Gastrocnemius medialis (tissue), 4 donors: Measurements from ENCODE around the gene C4B. TPM values are rescaled to one million over a fixed set of nuclear protein-coding genes. Genes with fewer than 3 reads are reported as not detected.
A peak's percentile ranks its signal among the peaks of the same experiment; 100 is the strongest.
"Not testable (repeated sequence)": the region's sequence is repeated elsewhere in the genome, so short reads cannot be mapped to it uniquely, and the experiment has no call there.

Source experiments
- ATAC-seq, 2 donors: fragments of 150-250 bp; one replicate each; pipeline ENCODE4 v1.9.1; 2016
- DNase-seq, 2 donors: peaks; one replicate each; pipeline ENCODE4 v3.0.0-alpha.2; 2019
- H3K27ac ChIP-seq, 4 donors: fragments of 200-600 bp; sonication (generic); 1 replicate in 1 of 4; 2 replicates in 3 of 4; pipeline ENCODE4 v1.5.1; 2016 to 2018; ENCODE audit warnings: mild to moderate bottlenecking in 2 of 4, moderate library complexity in 1 of 4
- H3K27me3 ChIP-seq, 3 donors: fragments of 200-600 bp; sonication (generic) in 2 of 3; 1 replicate in 1 of 3; 2 replicates in 2 of 3; pipeline versions ENCODE4 v1.5.1 to v1.6.0; 2016 to 2019; ENCODE audit warnings: mild to moderate bottlenecking in 1 of 3, moderate library complexity in 1 of 3
- H3K36me3 ChIP-seq, 2 donors: fragments of 200-600 bp; sonication (generic) in 1 of 2; one replicate each; pipeline ENCODE4 v1.5.1; 2017 to 2018
- H3K4me1 ChIP-seq, 2 donors: fragments of 200-600 bp; sonication (generic) in 1 of 2; one replicate each; pipeline ENCODE4 v1.5.1; 2016 to 2017; ENCODE audit warnings: mild to moderate bottlenecking in 2 of 2
- H3K4me3 ChIP-seq, 4 donors: fragments of 200-600 bp; sonication (generic) in 3 of 4; 1 replicate in 1 of 4; 2 replicates in 3 of 4; pipeline ENCODE4 v1.5.1; 2016 to 2019; ENCODE audit warnings: mild to moderate bottlenecking in 2 of 4
- H3K9me3 ChIP-seq, 3 donors: fragments of 200-600 bp; sonication (generic) in 2 of 3; 1 replicate in 1 of 3; 2 replicates in 2 of 3; pipeline ENCODE4 v1.5.1; 2016 to 2019
- CTCF ChIP-seq, 5 experiments: fragments of 450-650 bp in 3 of 5; fragments of 200-600 bp in 2 of 5; sonication (generic) in 2 of 5; IDR thresholded peaks in 4 of 5; conservative IDR thresholded peaks in 1 of 5; 1 replicate in 4 of 5; 2 replicates in 1 of 5; pipeline ENCODE4 v1.5.1; 2016 to 2019; ENCODE audit warnings: antibody characterized with exemption in 5 of 5, mild to moderate bottlenecking in 3 of 5, moderate library complexity in 3 of 5
- POLR2A ChIP-seq, 2 donors: fragments of 450-650 bp; IDR thresholded peaks; one replicate each; pipeline ENCODE4 v1.6.1; 2017; ENCODE audit warnings: antibody characterized with exemption in 2 of 2, mild to moderate bottlenecking in 2 of 2, moderate library complexity in 2 of 2
- in situ Hi-C, 4 donors: fragments of 200-750 bp; cut with MboI; loops; one replicate each; pipeline versions ENCODE4 v1.15.0 to v1.8.0; 2017; ENCODE audit warnings: low sequenced_read_pairs in 4 of 4
- intact Hi-C: fragments of 100-400 bp; cut with DNase I; formaldehyde crosslinking; loops from one replicate; pipeline ENCODE4 v1.15.1; 2023; ENCODE audit warnings: low total_unique reads
- total RNA-seq, 4 donors: library from RNA; depleted of rRNA; stranded (reverse); fragments of >200 nt; gene quantifications; one replicate each; pipeline versions ENCODE4 v1.1.0 to v1.2.3, GENCODE V29; 2016

Gene C4B
- total RNA-seq, 4 donors from 2014 or later = 2.6 to 8.6 (median 6.9) TPM

DNA sequence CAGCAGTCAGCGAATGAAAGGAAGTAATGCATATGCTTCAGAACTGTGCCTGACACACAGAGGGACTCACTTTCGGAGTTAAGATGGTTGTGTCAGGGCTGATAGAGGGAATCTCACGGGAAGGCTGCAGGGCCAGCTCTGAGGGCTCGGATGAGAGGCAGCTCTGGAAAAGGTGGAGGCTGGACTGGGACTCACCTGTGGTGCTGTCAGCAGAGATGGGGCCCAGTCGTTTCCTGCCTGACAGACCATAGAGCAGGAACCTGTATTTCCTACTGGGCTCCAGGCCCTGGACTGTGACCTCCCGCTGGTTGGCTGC lies 32.9 kb downstream of the C4B start:
- no peaks in the 10 kb centered on the region for H3K36me3 ChIP-seq
- no peak overlapping the region for H3K4me3 ChIP-seq
- no peak for TF ChIP-seq CTCF (IDR thresholded peaks at IDR 0.05 in 4 of 5, conservative IDR thresholded peaks at IDR 0.05 in 1 of 5)
- no peak for TF ChIP-seq POLR2A (IDR thresholded peaks at IDR 0.05)
- DNase-seq (no peak), ATAC-seq (no peak)
- no peaks in the 10 kb centered on the region for H3K27me3 ChIP-seq
- intact Hi-C loops (loop anchor here (10.0 kb wide), 1 partner anchor 67 kb away; no protein-coding TSS in a partner anchor), in situ Hi-C loops (no loop called here)
- peak overlapping the region; percentile 17 to 75 (median 69) for H3K27ac ChIP-seq
- no peaks in the 10 kb centered on the region for H3K9me3 ChIP-seq
- H3K4me1 ChIP-seq = peaks cover 0 to 6% of the 10 kb centered on the region in 2 donors

GRCh38 chr6:32047855-32048766 lies 33.5 kb downstream of the C4B start:
- H3K27me3 ChIP-seq = no peaks in the 10 kb centered on the region
- peak; percentile 54 to 76 for ATAC-seq
- H3K4me1 ChIP-seq = peaks cover 0 to 6% of the 10 kb centered on the region in 2 donors
- intact Hi-C loops = loop anchor here (10.0 kb wide), 1 partner anchor 67 kb away; no protein-coding TSS in a partner anchor
- TF ChIP-seq POLR2A (IDR thresholded peaks at IDR 0.05) (no peak), CTCF (IDR thresholded peaks at IDR 0.05 in 4 of 5, conservative IDR thresholded peaks at IDR 0.05 in 1 of 5) (peak; percentile 65 to 81 (median 74))
- no peaks in the 10 kb centered on the region for H3K9me3 ChIP-seq
- H3K4me3 ChIP-seq = no peak overlapping the region
- DNase-seq = peak in 1 of 2 donors; percentile 57
- no peaks in the 10 kb centered on the region for H3K36me3 ChIP-seq
- H3K27ac ChIP-seq = peak overlapping the region; percentile 17 to 75 (median 69)
- in situ Hi-C loops = no loop called here

DNA sequence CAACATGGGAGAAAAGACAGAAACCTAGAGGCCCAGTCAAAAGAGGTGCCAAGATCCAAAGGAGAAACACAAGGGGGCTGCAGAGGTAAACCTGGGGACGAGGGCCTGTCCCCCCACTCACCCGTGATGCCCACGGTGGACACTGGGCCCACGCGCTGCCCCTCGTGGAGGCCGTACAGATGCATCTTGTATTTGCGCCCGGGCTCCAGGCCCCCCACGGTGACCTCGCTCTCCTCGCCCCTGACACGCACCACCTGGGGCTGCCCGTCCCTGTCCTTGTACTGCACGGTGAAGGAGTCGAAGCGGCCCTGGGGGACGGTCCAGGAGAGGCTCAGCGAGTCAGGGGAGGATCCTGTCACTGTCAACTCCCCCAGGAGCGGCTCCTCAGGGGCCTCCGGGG lies 34.6 kb downstream of the C4B start:
- H3K27ac ChIP-seq, H3K4me1 ChIP-seq, DNase-seq, H3K9me3 ChIP-seq, ATAC-seq, in situ Hi-C loops, H3K4me3 ChIP-seq, H3K27me3 ChIP-seq, H3K36me3 ChIP-seq: not testable (repeated sequence)
- intact Hi-C loops = loop anchor here (10.0 kb wide), 1 partner anchor 66 kb away; no protein-coding TSS in a partner anchor

- not testable (repeated sequence) for DNase-seq
- intact Hi-C loops = loop anchor here (10.0 kb wide), 1 partner anchor 65 kb away; no protein-coding TSS in a partner anchor
Measured at GRCh38 chr6:32049736-32050135, 35.1 kb downstream of the C4B start.

DNA sequence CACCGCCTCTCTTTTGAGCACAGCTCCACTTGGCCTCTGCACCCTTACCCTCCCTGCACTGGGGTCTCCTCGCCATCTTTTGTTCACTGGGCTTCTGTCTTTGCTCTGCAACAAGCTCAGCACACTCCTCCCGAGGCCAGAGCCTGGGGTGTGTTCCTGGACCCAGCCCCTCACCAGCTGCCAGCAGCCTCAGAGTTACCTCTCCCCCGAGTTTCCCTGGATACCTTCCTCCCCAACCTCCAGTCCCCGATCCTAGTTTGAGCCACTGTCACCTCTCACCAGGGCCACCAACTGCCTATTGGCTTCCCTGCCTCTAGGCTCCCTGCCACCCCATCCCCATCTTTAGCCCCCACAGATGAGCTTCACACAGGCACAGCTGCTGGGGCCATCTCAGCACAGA lies 36.0 kb downstream of the C4B start:
- no peaks in the 10 kb centered on the region for H3K36me3 ChIP-seq
- DNase-seq (no peak), ATAC-seq (no peak)
- H3K9me3 ChIP-seq = no peaks in the 10 kb centered on the region
- no peak overlapping the region for H3K4me3 ChIP-seq
- H3K27ac ChIP-seq = no peak overlapping the region
- in situ Hi-C loops = loop anchor here in 1 of 4 donors (25.0 kb wide), 1 partner anchor 88 kb away; the partner anchor contains the start of genes DXO, NELFE and SKIC2
- intact Hi-C loops = no loop called here
- TF ChIP-seq CTCF (IDR thresholded peaks at IDR 0.05 in 4 of 5, conservative IDR thresholded peaks at IDR 0.05 in 1 of 5) (no peak), POLR2A (IDR thresholded peaks at IDR 0.05) (no peak)
- peaks cover 0 to 6% of the 10 kb centered on the region in 2 donors for H3K4me1 ChIP-seq
- H3K27me3 ChIP-seq = no peaks in the 10 kb centered on the region

More at GRCh38 chr6:32049736-32050135, 35.1 kb downstream of the C4B start:
- not testable (repeated sequence) for H3K36me3 ChIP-seq, H3K4me3 ChIP-seq, ATAC-seq, H3K27me3 ChIP-seq, H3K4me1 ChIP-seq, H3K9me3 ChIP-seq
- peak overlapping the region in 1 of 4 donors; percentile 13 for H3K27ac ChIP-seq
- in situ Hi-C loops = loop anchor here in 1 of 4 donors (25.0 kb wide), 1 partner anchor 87 kb away; the partner anchor contains the start of genes DXO, NELFE and SKIC2

GRCh38 chr6:32052626-32053025 lies 38.0 kb downstream of the C4B start:
- in situ Hi-C loops = loop anchor here in 1 of 4 donors (25.0 kb wide), 1 partner anchor 90 kb away; the partner anchor contains the start of genes DXO, NELFE and SKIC2
- H3K27ac ChIP-seq, H3K4me1 ChIP-seq, H3K4me3 ChIP-seq, ATAC-seq, H3K27me3 ChIP-seq, intact Hi-C loops, H3K36me3 ChIP-seq, H3K9me3 ChIP-seq, DNase-seq: not testable (repeated sequence)

GRCh38 chr6:32053314-32053713 lies 38.7 kb downstream of the C4B start:
- in situ Hi-C loops = loop anchor here in 1 of 4 donors (25.0 kb wide), 1 partner anchor 91 kb away; the partner anchor contains the start of genes DXO, NELFE and SKIC2
- H3K9me3 ChIP-seq, H3K36me3 ChIP-seq, ATAC-seq, H3K4me3 ChIP-seq, H3K4me1 ChIP-seq, H3K27ac ChIP-seq, H3K27me3 ChIP-seq, DNase-seq, intact Hi-C loops: not testable (repeated sequence)

- H3K36me3 ChIP-seq, DNase-seq, ATAC-seq, H3K4me3 ChIP-seq, H3K4me1 ChIP-seq, H3K9me3 ChIP-seq, intact Hi-C loops, H3K27me3 ChIP-seq, H3K27ac ChIP-seq: not testable (repeated sequence)
- in situ Hi-C loops = loop anchor here in 1 of 4 donors (25.0 kb wide), 1 partner anchor 93 kb away; the partner anchor contains the start of genes DXO, NELFE and SKIC2
Measured at GRCh38 chr6:32055756-32056155, 41.2 kb downstream of the C4B start.
